Skeletal muscle satellite cell (primary cell): Measurements from ENCODE around the gene HABP4.

Experiments
- H3K27me3 ChIP-seq: 2 replicates; pipeline ENCODE4 v1.7.0; 2013; ENCODE audit warnings: low read length; ENCODE audit not compliant: control insufficient read depth, insufficient read depth
- H3K36me3 ChIP-seq: 2 replicates; pipeline ENCODE4 v1.7.0; 2013; ENCODE audit warnings: mild to moderate bottlenecking, control low read depth, low read length; ENCODE audit not compliant: insufficient read depth
- H3K4me1 ChIP-seq: 2 replicates; pipeline ENCODE4 v1.7.0; 2013; ENCODE audit warnings: low read length; ENCODE audit not compliant: control insufficient read depth, insufficient read depth
- H3K4me2 ChIP-seq: 2 replicates; pipeline ENCODE4 v1.7.0; 2013; ENCODE audit warnings: mild to moderate bottlenecking, low read length
- H3K4me3 ChIP-seq: 2 replicates; pipeline ENCODE4 v1.7.0; 2013; ENCODE audit warnings: low read length
- H3K9ac ChIP-seq: 2 replicates; pipeline ENCODE4 v1.7.0; 2013; ENCODE audit warnings: mild to moderate bottlenecking, low read depth, low read length, moderate library complexity
- H3K9me3 ChIP-seq: replicated peaks from 2 replicates; pipeline ENCODE4 v1.7.0; 2013; ENCODE audit warnings: mild to moderate bottlenecking, control low read depth, low read length

The HABP4 gene

DNA sequence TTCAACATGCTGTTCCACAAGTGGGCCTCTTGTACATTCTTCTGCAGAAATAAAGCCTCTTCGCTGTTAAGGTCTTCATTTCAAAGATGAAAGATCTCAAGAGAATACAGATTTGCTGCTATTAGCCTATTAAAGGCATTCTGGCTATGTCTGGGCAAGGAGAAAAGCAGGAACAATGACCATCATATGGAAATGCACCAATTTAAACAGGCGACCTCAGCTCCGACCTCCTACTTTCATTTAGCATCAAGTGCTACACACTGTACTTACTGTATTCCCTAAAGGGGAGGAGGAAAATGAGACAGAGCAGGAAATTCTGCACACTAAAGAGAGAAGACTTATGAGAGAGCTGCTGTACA is 64.8 kb downstream of the HABP4 start:
- H3K4me1 ChIP-seq, result peaks cover 5% of the 10 kb centered on the region
- H3K4me2 ChIP-seq, result no peak overlapping the region
- no peak overlapping the region for H3K9ac ChIP-seq
- no peaks in the 10 kb centered on the region for H3K36me3 ChIP-seq
- no peak overlapping the region for H3K4me3 ChIP-seq
- H3K27me3 ChIP-seq, result no peaks in the 10 kb centered on the region
- H3K9me3 ChIP-seq, result no peaks in the 10 kb centered on the region

DNA sequence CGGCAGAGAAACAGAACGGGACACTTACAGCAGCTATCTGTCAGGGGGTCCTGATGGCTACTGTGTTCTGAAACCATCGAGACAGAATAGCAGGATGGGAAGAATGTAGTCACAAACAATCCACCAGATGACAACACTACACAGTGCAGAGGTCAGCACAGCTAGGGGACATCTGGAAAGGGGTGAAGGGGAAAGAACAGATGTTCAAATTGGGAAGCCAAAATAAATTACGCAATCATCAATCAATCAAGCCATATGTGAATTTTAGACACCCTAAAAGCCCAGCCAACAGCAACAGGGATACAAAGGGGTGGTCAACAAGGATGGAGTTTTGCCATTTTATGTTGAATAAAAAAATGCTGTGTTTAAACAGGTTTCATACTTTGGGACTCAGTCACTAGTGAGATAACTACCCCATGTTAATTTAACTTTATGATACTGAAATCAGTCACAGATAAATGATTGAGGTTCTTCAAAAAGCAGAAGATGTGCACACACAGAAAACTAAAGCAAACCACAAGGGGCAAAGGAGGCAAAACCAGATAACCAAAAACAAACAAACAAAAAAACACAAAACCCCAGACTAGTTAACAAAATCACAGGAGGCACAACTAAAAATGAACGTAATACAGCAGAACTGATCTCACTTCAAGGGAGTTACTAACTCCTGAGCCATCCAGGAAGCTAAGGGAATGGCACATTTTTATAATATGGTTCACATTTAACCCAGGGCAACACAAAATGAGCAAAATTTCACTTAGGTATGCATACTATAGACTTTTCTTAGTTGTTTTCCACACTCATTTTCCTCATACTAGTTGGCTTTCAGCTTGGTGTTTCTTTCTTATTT is 65.9 kb downstream of the HABP4 start:
- Histone ChIP-seq H3K27me3 (no peaks in the 10 kb centered on the region), H3K9me3 (no peaks in the 10 kb centered on the region), H3K36me3 (no peaks in the 10 kb centered on the region), H3K4me3 (no peak overlapping the region), H3K4me2 (no peak overlapping the region), H3K9ac (no peak overlapping the region), H3K4me1 (peaks cover 5% of the 10 kb centered on the region)

DNA sequence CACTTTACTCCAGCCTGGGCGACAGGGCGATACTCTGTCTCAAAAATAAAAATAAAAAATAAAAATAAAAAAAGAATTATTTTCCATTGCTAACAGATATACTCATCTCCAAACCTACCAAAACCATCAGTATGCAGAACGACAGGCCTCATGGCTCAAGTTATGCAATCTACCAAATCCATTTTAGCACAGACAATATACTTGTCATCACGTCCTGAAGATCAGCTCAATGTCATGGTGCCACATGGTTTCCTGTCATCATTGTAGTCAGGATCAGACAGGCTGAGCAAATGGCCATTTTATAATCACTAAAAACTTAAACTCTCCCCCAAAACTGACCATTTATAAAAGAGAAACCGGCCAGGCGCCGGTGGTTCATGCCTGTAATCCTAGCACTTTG is 69.1 kb downstream of the HABP4 start:
- Histone ChIP-seq H3K9ac (no peak overlapping the region), H3K9me3 (no peaks in the 10 kb centered on the region), H3K36me3 (no peaks in the 10 kb centered on the region), H3K27me3 (no peaks in the 10 kb centered on the region), H3K4me3 (no peak overlapping the region), H3K4me2 (no peak overlapping the region), H3K4me1 (no peaks in the 10 kb centered on the region)

DNA sequence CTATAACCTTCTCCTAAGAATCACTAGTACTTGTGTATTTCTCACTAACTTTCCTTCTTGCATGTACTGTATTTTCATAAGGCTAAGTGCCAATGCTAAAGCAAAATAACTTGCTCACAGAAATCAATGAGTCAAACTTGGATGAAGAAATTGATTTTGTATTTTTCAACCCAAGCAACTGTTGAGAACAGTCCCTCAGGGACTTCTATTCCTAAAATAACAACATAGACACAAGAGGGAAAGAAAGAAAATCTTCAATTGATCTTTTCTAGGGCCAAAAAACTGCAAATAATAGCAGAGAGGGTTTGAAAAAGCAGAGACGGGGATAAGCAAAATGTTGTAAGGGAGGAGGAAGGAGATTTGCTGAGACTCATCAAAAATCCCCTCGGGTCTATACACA is 69.8 kb downstream of the HABP4 start:
- Histone ChIP-seq H3K4me2 (no peak overlapping the region), H3K9ac (no peak overlapping the region), H3K4me1 (no peaks in the 10 kb centered on the region), H3K9me3 (no peaks in the 10 kb centered on the region), H3K27me3 (no peaks in the 10 kb centered on the region), H3K4me3 (no peak overlapping the region), H3K36me3 (no peaks in the 10 kb centered on the region)

DNA sequence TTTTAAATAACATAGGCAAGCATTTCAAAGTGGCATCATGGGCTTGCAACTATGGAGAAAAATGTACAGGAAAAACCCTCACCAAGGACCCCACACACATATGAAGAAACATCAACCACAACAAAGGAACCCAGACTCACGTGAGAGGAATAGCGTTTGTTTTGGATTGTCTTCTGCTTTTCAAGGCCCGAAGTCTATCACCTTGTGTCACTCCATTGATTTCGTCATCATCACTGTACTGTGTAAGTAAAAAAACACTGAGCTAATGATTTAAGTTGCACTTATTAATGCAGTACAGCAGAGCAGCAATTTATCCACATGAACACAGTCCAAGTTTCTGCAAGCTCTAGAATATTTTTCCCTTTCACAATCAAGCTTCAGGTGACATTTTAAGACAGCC is 72.4 kb downstream of the HABP4 start:
- Histone ChIP-seq H3K4me2 (no peak overlapping the region), H3K27me3 (no peaks in the 10 kb centered on the region), H3K9ac (no peak overlapping the region), H3K9me3 (no peaks in the 10 kb centered on the region), H3K36me3 (no peaks in the 10 kb centered on the region), H3K4me3 (no peak overlapping the region), H3K4me1 (no peaks in the 10 kb centered on the region)

DNA sequence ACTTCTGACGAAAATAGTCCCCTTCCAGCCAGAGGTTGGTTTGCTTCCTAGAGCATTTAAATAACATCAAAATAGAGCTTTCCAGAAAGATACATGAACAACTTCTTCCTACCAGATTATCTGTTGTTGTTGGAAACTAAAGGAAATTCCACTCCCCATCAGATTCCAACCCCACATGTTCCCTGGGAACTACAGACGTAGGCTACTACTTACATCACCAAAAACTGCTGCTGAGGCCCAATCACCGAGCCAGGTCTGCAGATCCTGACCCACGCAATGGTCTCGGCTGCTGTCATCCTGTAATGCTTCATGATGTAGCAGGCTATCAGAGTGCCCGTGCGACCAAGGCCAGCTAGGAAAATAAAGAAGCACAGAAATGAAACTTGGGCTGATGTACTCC is 73.4 kb downstream of the HABP4 start:
- Histone ChIP-seq H3K9ac (no peak overlapping the region), H3K9me3 (no peaks in the 10 kb centered on the region), H3K4me2 (no peak overlapping the region), H3K4me3 (no peak overlapping the region), H3K4me1 (no peaks in the 10 kb centered on the region), H3K27me3 (no peaks in the 10 kb centered on the region), H3K36me3 (no peaks in the 10 kb centered on the region)

DNA sequence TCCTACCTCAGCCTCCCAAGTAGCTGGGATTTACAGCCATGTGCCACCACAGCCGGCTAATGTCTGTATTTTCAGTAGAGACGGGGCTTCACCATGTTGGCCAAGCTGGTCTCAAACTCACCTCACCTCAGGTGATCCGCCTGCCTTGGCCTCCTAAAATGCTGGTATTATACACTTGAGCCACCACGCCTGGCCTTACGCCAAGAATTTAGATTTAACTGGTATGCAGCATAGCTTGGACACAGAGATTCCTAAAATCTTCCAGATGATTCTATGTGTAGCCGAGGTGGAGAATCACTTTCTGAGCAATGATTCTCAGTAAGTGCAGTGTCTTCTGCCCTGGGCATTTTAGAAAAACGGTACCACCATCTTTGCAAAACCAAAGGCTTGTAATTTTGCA is 74.1 kb downstream of the HABP4 start:
- H3K4me2 ChIP-seq, result no peak overlapping the region
- H3K4me1 ChIP-seq, result no peaks in the 10 kb centered on the region
- no peaks in the 10 kb centered on the region for H3K36me3 ChIP-seq
- no peak overlapping the region for H3K4me3 ChIP-seq
- no peaks in the 10 kb centered on the region for H3K27me3 ChIP-seq
- H3K9ac ChIP-seq, result no peak overlapping the region
- no peaks in the 10 kb centered on the region for H3K9me3 ChIP-seq

DNA sequence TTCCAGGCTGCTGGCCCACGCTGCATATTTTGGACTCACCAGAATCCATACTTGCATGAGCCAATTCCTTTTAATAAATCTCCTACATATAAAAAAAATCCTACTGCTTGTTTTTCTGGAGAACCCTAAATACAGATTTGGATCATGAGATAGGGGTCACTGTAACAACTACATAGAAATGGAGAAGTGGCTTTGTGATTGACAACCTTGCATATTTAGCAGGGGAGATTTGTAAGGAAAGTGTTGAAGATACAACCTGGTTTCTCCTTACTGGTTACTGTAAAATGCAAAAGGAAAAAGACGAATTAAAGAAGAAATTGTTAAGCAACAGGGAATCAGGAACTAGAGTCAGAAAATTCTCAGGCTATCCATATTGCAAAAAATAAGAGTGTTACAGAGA is 74.8 kb downstream of the HABP4 start:
- H3K4me2 ChIP-seq, result no peak overlapping the region
- H3K4me1 ChIP-seq, result no peaks in the 10 kb centered on the region
- no peak overlapping the region for H3K9ac ChIP-seq
- no peaks in the 10 kb centered on the region for H3K36me3 ChIP-seq
- H3K27me3 ChIP-seq, result no peaks in the 10 kb centered on the region
- no peaks in the 10 kb centered on the region for H3K9me3 ChIP-seq
- H3K4me3 ChIP-seq, result no peak overlapping the region

DNA sequence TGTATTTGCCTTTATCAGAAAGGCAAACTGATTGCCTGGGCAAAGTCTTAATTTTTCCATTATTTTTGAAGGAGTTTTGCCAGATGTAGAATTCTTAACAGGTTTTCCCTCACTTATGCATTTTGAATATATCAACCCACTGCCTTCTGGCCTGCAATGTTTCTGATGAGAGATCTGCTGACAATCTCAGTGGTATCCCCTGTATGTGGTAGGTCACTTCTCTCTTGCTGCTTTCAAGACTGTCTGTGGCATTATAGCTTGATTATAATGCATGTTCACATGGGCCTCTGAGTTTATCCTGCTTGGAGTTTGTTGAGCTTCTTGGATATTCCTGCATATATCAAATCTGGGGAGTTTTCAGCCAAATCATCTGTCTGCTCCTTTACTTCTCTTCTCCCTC is 82.2 kb downstream of the HABP4 start:
- no peak overlapping the region for H3K4me2 ChIP-seq
- no peaks in the 10 kb centered on the region for H3K27me3 ChIP-seq
- no peaks in the 10 kb centered on the region for H3K4me1 ChIP-seq
- no peaks in the 10 kb centered on the region for H3K9me3 ChIP-seq
- H3K9ac ChIP-seq, result no peak overlapping the region
- H3K36me3 ChIP-seq, result peaks cover 5% of the 10 kb centered on the region
- H3K4me3 ChIP-seq, result no peak overlapping the region

DNA sequence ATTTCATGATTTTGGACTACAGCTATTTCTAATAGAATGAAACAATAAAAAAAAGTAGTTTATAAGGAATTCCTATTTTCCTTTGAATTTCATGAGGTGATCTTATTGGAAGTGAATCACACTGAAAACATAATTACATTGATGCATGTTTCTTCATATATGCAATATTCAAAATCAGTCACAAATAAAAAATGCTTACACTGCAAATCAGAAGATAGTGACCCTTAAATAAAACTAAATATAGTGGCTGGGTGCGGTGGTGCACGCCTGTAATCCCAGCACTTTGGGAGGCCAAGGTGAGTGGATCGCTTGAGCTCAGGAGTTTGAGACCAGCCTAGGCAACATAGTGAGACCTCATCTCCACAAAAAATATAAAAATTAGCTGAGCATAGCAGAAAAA is 90.1 kb downstream of the HABP4 start:
- Histone ChIP-seq H3K4me1 (no peaks in the 10 kb centered on the region), H3K4me2 (no peak overlapping the region), H3K36me3 (no peaks in the 10 kb centered on the region), H3K4me3 (no peak overlapping the region), H3K9ac (no peak overlapping the region), H3K9me3 (no peaks in the 10 kb centered on the region), H3K27me3 (no peaks in the 10 kb centered on the region)
